GM12878 (cell line): Measurements from ENCODE around the gene SLF2. TPM values are rescaled to one million over a fixed set of nuclear protein-coding genes. Genes with fewer than 3 reads are reported as not detected.

Experiments
- ATAC-seq: fragments of 200-7000 bp; cut with Tn5 transposase; 3 replicates; pipeline ENCODE4 v1.9.1; 2020; ENCODE audit warnings: mild to moderate bottlenecking, moderate library complexity
- BruUV-seq: library from RNA; stranded (reverse); fragments of 400-500 nt; replicated peaks from 2 replicates; lab custom pipeline; 2021; lab: Mats Ljungman, UMichigan
- CTCF ChIA-PET: fragments of 300-600 bp; sonication (Branson Sonifier 250); formaldehyde crosslinking; extraction: SDS; loops from one replicate; lab custom pipeline; 2021; ENCODE audit warnings: inconsistent platforms; lab: Yijun Ruan, JAX
- POLR2A ChIA-PET: fragments of 350-600 bp; formaldehyde crosslinking; extraction: SDS; loops from one replicate; lab custom pipeline; 2021; ENCODE audit warnings: inconsistent platforms; lab: Charles Lee
- RAD21 ChIA-PET: fragments of 300-600 bp; sonication (Branson Sonifier 250); formaldehyde crosslinking; loops from one replicate; lab custom pipeline; 2023; ENCODE audit warnings: antibody characterized with exemption; ENCODE audit not compliant: unreplicated experiment; lab: Charles Lee
- SMC1A ChIA-PET: fragments of 300-600 bp; sonication (Branson Sonifier 250); formaldehyde crosslinking; loops from one replicate; lab custom pipeline; 2023; ENCODE audit not compliant: unreplicated experiment, uncharacterized antibody; lab: Charles Lee
- DNase-seq: peaks from one replicate; pipeline ENCODE4 v3.0.0-alpha.2; 2011; ENCODE audit warnings: low read depth, low spot score
- FAIRE-seq: peaks from 3 replicates; lab custom pipeline; 2011; peaks lifted over from hg19 to GRCh38; lab: Jason Lieb, UNC
- H2AFZ ChIP-seq: 2 replicates; pipeline ENCODE4 v1.6.0; 2011; ENCODE audit warnings: low read depth, low read length, control low read depth; ENCODE audit not compliant: control insufficient read depth
- H3K27ac ChIP-seq: 2 replicates; pipeline ENCODE4 v1.5.1; 2011; ENCODE audit warnings: control low read depth; ENCODE audit not compliant: control insufficient read depth, insufficient read depth
- H3K27me3 ChIP-seq, 2 experiments: replicated peaks in 1 of 2; 2 replicates each; pipeline versions ENCODE4 v1.6.0 to v1.6.1; 2011; ENCODE audit warnings: low read length in 1 of 2; ENCODE audit not compliant: control insufficient read depth in 2 of 2, insufficient read depth in 2 of 2
- H3K36me3 ChIP-seq, 2 experiments: 2 replicates each; pipeline ENCODE4 v1.5.1; 2011; ENCODE audit warnings: low read length in 1 of 2; ENCODE audit not compliant: control insufficient read depth in 2 of 2, insufficient read depth in 2 of 2
- H3K4me1 ChIP-seq: 2 replicates; pipeline ENCODE4 v1.6.1; 2011; ENCODE audit warnings: mild to moderate bottlenecking, low read length, moderate library complexity, mixed read lengths; ENCODE audit not compliant: control insufficient read depth, insufficient read depth
- H3K4me2 ChIP-seq: 2 replicates; pipeline ENCODE4 v1.6.0; 2011; ENCODE audit warnings: control low read depth; ENCODE audit not compliant: control insufficient read depth, insufficient read depth
- H3K4me3 ChIP-seq: fragments of 200-600 bp; sonication (generic); 2 replicates; pipeline ENCODE4 v1.5.1; 2016
- H3K79me2 ChIP-seq: 2 replicates; pipeline ENCODE4 v1.6.0; 2011; ENCODE audit warnings: low read length; ENCODE audit not compliant: control insufficient read depth, insufficient read depth
- H3K9ac ChIP-seq: 2 replicates; pipeline ENCODE4 v1.8.0; 2011; ENCODE audit warnings: low read length, control low read depth, mixed read lengths; ENCODE audit not compliant: control insufficient read depth, insufficient read depth
- H3K9me3 ChIP-seq: replicated peaks from 3 replicates; pipeline ENCODE4 v1.5.1; 2011; ENCODE audit warnings: mild to moderate bottlenecking, low read length; ENCODE audit not compliant: control insufficient read depth, insufficient read depth
- H4K20me1 ChIP-seq: 2 replicates; pipeline ENCODE4 v1.6.0; 2011; ENCODE audit not compliant: control insufficient read depth, insufficient read depth
- CHD4 ChIP-seq: fragments of 200-600 bp; sonication (generic); IDR thresholded peaks from 2 replicates; pipeline ENCODE4 v1.6.1; 2016; ENCODE audit warnings: mild to moderate bottlenecking
- EED ChIP-seq: sonication (generic); IDR thresholded peaks from 2 replicates; pipeline ENCODE4 v1.6.1; 2016; ENCODE audit warnings: antibody characterized with exemption, low read depth
- EZH2 ChIP-seq: IDR thresholded peaks from 2 replicates; pipeline ENCODE4 v1.6.1; 2012; ENCODE audit warnings: low read depth, mild to moderate bottlenecking, control low read depth, inconsistent platforms, low read length, borderline replicate concordance; ENCODE audit not compliant: control insufficient read depth
- GABPA ChIP-seq: IDR thresholded peaks from 2 replicates; pipeline ENCODE4 v1.6.1; 2014; ENCODE audit warnings: antibody characterized with exemption, low read depth, mild to moderate bottlenecking, inconsistent platforms
- HSF1 ChIP-seq: fragments of 150-350 bp; IDR thresholded peaks from 2 replicates; pipeline ENCODE4 v1.6.1; 2014; ENCODE audit warnings: mild to moderate bottlenecking, low read depth, low read length
- PML ChIP-seq: IDR thresholded peaks from 2 replicates; pipeline ENCODE4 v1.6.1; 2012; ENCODE audit warnings: low read length, inconsistent platforms
- RELB ChIP-seq: fragments of 450-650 bp; IDR thresholded peaks from 2 replicates; pipeline ENCODE4 v1.6.1; 2017; ENCODE audit warnings: low read depth, mild to moderate bottlenecking, moderate library complexity
- SMC3 ChIP-seq: IDR thresholded peaks from 2 replicates; pipeline ENCODE4 v1.6.1; 2011; ENCODE audit warnings: low read length, improper control_type of control experiment, borderline replicate concordance
- SPI1 ChIP-seq: IDR thresholded peaks from 2 replicates; pipeline ENCODE4 v1.6.1; 2011; ENCODE audit warnings: low read depth, mild to moderate bottlenecking, low read length, moderate library complexity, borderline replicate concordance; ENCODE audit not compliant: insufficient read depth
- TAF1 ChIP-seq: IDR thresholded peaks from 2 replicates; pipeline ENCODE4 v1.6.1; 2011; ENCODE audit warnings: mild to moderate bottlenecking, low read depth, low read length, borderline replicate concordance
- WGBS: methylation state at CpG from one replicate; pipeline ENCODE4 v1.1.6; 2016; ENCODE audit warnings: low lambda C conversion rate; ENCODE audit not compliant: insufficient replicate concordance, insufficient coverage; ENCODE audit errors: missing lambda C conversion rate; 5-methylcytosine and 5-hydroxymethylcytosine counted together
- in situ Hi-C: fragments of 300-500 bp; cut with MboI; formaldehyde crosslinking; loops from 9 replicates; pipeline ENCODE4 v1.14.3; 2018; ENCODE audit warnings: mixed read lengths
- intact Hi-C: fragments of 100-400 bp; cut with micrococcal nuclease; formaldehyde crosslinking; loops from one replicate; pipeline ENCODE4 v1.14.2; 2022; ENCODE audit not compliant: unreplicated experiment
- polyA plus RNA-seq, 11 experiments: library from polyadenylated mRNA; depleted of rRNA in 4 of 11; unstranded in 6 of 11; stranded (reverse) in 5 of 11; fragments of >200 nt; fragmentation: Nextera tagmentation in 4 of 11; fragmentation: Illumina TruSeq in 1 of 11; extraction: Ambion mirVana in 4 of 11; extraction: Trizol in 1 of 11; gene quantifications; 1 replicate in 1 of 11; 2 replicates in 10 of 11; pipeline versions ENCODE4 v1.2.1 to v1.2.3, GENCODE V29; 2011 to 2016; ENCODE audit warnings: inconsistent platforms in 2 of 11, missing spikeins in 2 of 11, low read depth in 1 of 11
- total RNA-seq, 4 experiments: library from RNA; depleted of rRNA in 3 of 4; stranded (reverse); fragments of >200 nt in 3 of 4; fragmentation: Illumina TruSeq in 1 of 4; extraction: Trizol in 1 of 4; gene quantifications; 2 replicates each; pipeline versions ENCODE4 v1.2.1 to v1.2.3, GENCODE V29; 2013 to 2021
- TF ChIP-seq, protein P1 (sequence below): fragments of 450-650 bp; IDR thresholded peaks from 2 replicates; pipeline ENCODE4 v1.6.1; 2016; ENCODE audit warnings: mild to moderate bottlenecking, moderate library complexity, borderline replicate concordance
- TF ChIP-seq, protein P2 (sequence below): fragments of 450-650 bp; IDR thresholded peaks from 2 replicates; pipeline ENCODE4 v1.6.1; 2017; ENCODE audit warnings: borderline replicate concordance

Gene SLF2
- total and polyA plus RNA-seq, 10 of the 15 experiments (the other 5 are each of a cell fraction or from before 2014, with no cell fraction given) = 3.0 to 25.2 (median 17.9) TPM

GRCh38 chr10:100913470-100913865 is 705 bp downstream of the SLF2 start:
- H3K27me3 ChIP-seq = no peaks in the 10 kb centered on the region
- H3K4me1 ChIP-seq = no peaks in the 10 kb centered on the region
- CTCF ChIA-PET = interaction anchor here (1.0 to 2.9 kb wide), 4 partner anchors 85 to 1800 kb away, joined by 3 to 19 read pairs (median 6); partner anchors contain the start of gene LZTS2
- 2% methylated on average over 10 of the region's 10 CpGs for WGBS
- DNase-seq = no peak
- BruUV-seq = no TSS peak
- TF ChIP-seq HSF1 (no peak), EZH2 (no peak), GABPA (0 out of 2 replicates have a peak, but pooled peaks have one; percentile 32), SPI1 (no peak), CHD4 (no peak), TAF1 (no peak), PML (0 out of 2 replicates have a peak, but pooled peaks have one; percentile 14), RELB (no peak), EED (no peak), SMC3 (no peak)
- TF ChIP-seq, protein P1, sequence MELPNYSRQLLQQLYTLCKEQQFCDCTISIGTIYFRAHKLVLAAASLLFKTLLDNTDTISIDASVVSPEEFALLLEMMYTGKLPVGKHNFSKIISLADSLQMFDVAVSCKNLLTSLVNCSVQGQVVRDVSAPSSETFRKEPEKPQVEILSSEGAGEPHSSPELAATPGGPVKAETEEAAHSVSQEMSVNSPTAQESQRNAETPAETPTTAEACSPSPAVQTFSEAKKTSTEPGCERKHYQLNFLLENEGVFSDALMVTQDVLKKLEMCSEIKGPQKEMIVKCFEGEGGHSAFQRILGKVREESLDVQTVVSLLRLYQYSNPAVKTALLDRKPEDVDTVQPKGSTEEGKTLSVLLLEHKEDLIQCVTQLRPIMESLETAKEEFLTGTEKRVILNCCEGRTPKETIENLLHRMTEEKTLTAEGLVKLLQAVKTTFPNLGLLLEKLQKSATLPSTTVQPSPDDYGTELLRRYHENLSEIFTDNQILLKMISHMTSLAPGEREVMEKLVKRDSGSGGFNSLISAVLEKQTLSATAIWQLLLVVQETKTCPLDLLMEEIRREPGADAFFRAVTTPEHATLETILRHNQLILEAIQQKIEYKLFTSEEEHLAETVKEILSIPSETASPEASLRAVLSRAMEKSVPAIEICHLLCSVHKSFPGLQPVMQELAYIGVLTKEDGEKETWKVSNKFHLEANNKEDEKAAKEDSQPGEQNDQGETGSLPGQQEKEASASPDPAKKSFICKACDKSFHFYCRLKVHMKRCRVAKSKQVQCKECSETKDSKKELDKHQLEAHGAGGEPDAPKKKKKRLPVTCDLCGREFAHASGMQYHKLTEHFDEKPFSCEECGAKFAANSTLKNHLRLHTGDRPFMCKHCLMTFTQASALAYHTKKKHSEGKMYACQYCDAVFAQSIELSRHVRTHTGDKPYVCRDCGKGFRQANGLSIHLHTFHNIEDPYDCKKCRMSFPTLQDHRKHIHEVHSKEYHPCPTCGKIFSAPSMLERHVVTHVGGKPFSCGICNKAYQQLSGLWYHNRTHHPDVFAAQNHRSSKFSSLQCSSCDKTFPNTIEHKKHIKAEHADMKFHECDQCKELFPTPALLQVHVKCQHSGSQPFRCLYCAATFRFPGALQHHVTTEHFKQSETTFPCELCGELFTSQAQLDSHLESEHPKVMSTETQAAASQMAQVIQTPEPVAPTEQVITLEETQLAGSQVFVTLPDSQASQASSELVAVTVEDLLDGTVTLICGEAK = no peak
- TF ChIP-seq, protein P2, sequence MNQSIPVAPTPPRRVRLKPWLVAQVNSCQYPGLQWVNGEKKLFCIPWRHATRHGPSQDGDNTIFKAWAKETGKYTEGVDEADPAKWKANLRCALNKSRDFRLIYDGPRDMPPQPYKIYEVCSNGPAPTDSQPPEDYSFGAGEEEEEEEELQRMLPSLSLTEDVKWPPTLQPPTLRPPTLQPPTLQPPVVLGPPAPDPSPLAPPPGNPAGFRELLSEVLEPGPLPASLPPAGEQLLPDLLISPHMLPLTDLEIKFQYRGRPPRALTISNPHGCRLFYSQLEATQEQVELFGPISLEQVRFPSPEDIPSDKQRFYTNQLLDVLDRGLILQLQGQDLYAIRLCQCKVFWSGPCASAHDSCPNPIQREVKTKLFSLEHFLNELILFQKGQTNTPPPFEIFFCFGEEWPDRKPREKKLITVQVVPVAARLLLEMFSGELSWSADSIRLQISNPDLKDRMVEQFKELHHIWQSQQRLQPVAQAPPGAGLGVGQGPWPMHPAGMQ = no peak
- SMC1A ChIA-PET = interaction anchor here (0.8 to 3.7 kb wide), 8 partner anchors 9 to 118 kb away, joined by 3 to 19 read pairs (median 3); partner anchors contain the start of genes PDZD7 and SFXN3
- peak overlapping the region; percentile 84; the same call in 1 of the 2 replicates for H3K27ac ChIP-seq
- peaks cover 28% of the 10 kb centered on the region for H3K79me2 ChIP-seq
- no peaks in the 10 kb centered on the region for H3K9me3 ChIP-seq
- H3K9ac ChIP-seq = peak overlapping the region; percentile 86
- no peaks in the 10 kb centered on the region for H4K20me1 ChIP-seq
- intact Hi-C loops (loop anchor here (5.0 kb wide), 1 partner anchor 84 kb away; the partner anchor contains the start of gene LZTS2), in situ Hi-C loops (no loop called here)
- peak overlapping the region; percentile 92 for H3K4me3 ChIP-seq
- peaks cover 3 to 4% of the 10 kb centered on the region in 2 experiments; a peak in 2 of 4 replicates for H3K36me3 ChIP-seq
- no peak overlapping the region; the same call in 1 of the 2 replicates for H2AFZ ChIP-seq
- POLR2A ChIA-PET = interaction anchor here (1.0 to 1.6 kb wide), 4 partner anchors 10 to 84 kb away, joined by 3 to 9 read pairs (median 5); no protein-coding TSS in a partner anchor
- RAD21 ChIA-PET = interaction anchor here (1.1 to 2.0 kb wide), 4 partner anchors 25 to 37 kb away, joined by 3 to 6 read pairs (median 4); no protein-coding TSS in a partner anchor
- H3K4me2 ChIP-seq = peak overlapping the region; percentile 85
- ATAC-seq = no peak
- no peak for FAIRE-seq
